MG63 (cell line): Measurements from ENCODE around the gene SPNS3. TPM values are rescaled to one million over a fixed set of nuclear protein-coding genes. Genes with fewer than 3 reads are reported as not detected.
A peak's percentile ranks its signal among the peaks of the same experiment; 100 is the strongest.

Experiments used
- DNase-seq: peaks from one replicate; pipeline ENCODE4 v3.0.0-alpha.2; 2020
- H3K27me3 ChIP-seq: fragments of 250-450 bp; sonication (Bioruptor Pico); 2 replicates; pipeline ENCODE4 v1.5.1; 2020; ENCODE audit warnings: mild to moderate bottlenecking, moderate library complexity
- H3K36me3 ChIP-seq: fragments of 250-450 bp; sonication (Bioruptor Pico); 2 replicates; pipeline ENCODE4 v1.5.1; 2020; ENCODE audit warnings: mild to moderate bottlenecking, moderate library complexity
- H3K4me3 ChIP-seq: fragments of 250-450 bp; sonication (Bioruptor Pico); 2 replicates; pipeline ENCODE4 v1.5.1; 2020; ENCODE audit warnings: mild to moderate bottlenecking, moderate library complexity
- H3K9me3 ChIP-seq: fragments of 250-450 bp; sonication (Bioruptor Pico); 2 replicates; pipeline ENCODE4 v1.5.1; 2020; ENCODE audit warnings: mild to moderate bottlenecking, moderate library complexity
- total RNA-seq: library from RNA; depleted of rRNA; stranded (reverse); fragments of >200 nt; shearing (Covaris generic); gene quantifications from 2 replicates; pipeline ENCODE4 v1.2.3, GENCODE V29; 2014; ENCODE audit warnings: low replicate concordance

SPNS3 gene
- total RNA-seq, 1 experiment from 2014 or later: 1.3 TPM

- H3K4me3 ChIP-seq: no peak overlapping the region
- H3K27me3 ChIP-seq: no peaks in the 10 kb centered on the region
- no peaks in the 10 kb centered on the region for H3K9me3 ChIP-seq
- H3K36me3 ChIP-seq: no peaks in the 10 kb centered on the region
- DNase-seq: no peak
These were observed 59.2 kb downstream of the SPNS3 start for GRCh38 chr17:4492721-4493561.

- Histone ChIP-seq H3K36me3 (no peaks in the 10 kb centered on the region), H3K9me3 (no peaks in the 10 kb centered on the region)
- peak; percentile 75 for DNase-seq
These were observed 63.5 kb downstream of the SPNS3 start for GRCh38 chr17:4497101-4497824.

GRCh38 chr17:4498461-4499397, 65.0 kb downstream of the SPNS3 start, which contains the start of gene SPNS2:
SPNS2 (plus strand) TSS chr17:4498881; CDS start chr17:4499048, 167 bp downstream.
- Histone ChIP-seq H3K4me3 (no peak within 1 kb of the TSS), H3K27me3 (peaks cover 4% of the 10 kb centered on the region), H3K9me3 (no peaks in the 10 kb centered on the region), H3K36me3 (no peaks in the 10 kb centered on the region)
- peak; percentile 54 for DNase-seq

More at GRCh38 chr17:4497101-4497824, 63.5 kb downstream of the SPNS3 start:
- Histone ChIP-seq H3K4me3 (no peak overlapping the region), H3K27me3 (peaks cover 4% of the 10 kb centered on the region)

GRCh38 chr17:4499431-4500190, 65.9 kb downstream of the SPNS3 start:
- Histone ChIP-seq H3K4me3 (no peak overlapping the region), H3K27me3 (peaks cover 4% of the 10 kb centered on the region), H3K36me3 (no peaks in the 10 kb centered on the region), H3K9me3 (no peaks in the 10 kb centered on the region)
- DNase-seq: no peak

GRCh38 chr17:4500191-4500571, 66.4 kb downstream of the SPNS3 start:
- H3K4me3 ChIP-seq: no peak overlapping the region
- peaks cover 4% of the 10 kb centered on the region for H3K27me3 ChIP-seq
- H3K9me3 ChIP-seq: no peaks in the 10 kb centered on the region
- H3K36me3 ChIP-seq: no peaks in the 10 kb centered on the region
- DNase-seq: no peak

- no peaks in the 10 kb centered on the region for H3K36me3 ChIP-seq
- H3K27me3 ChIP-seq: peaks cover 4% of the 10 kb centered on the region
- H3K9me3 ChIP-seq: no peaks in the 10 kb centered on the region
- H3K4me3 ChIP-seq: no peak overlapping the region
- DNase-seq: no peak
These were observed 67.7 kb downstream of the SPNS3 start for GRCh38 chr17:4501295-4501949.

- no peaks in the 10 kb centered on the region for H3K36me3 ChIP-seq
- no peak for DNase-seq
These were observed 68.9 kb downstream of the SPNS3 start for GRCh38 chr17:4502466-4503154.

GRCh38 chr17:4503283-4504025, 69.7 kb downstream of the SPNS3 start:
- H3K36me3 ChIP-seq: no peaks in the 10 kb centered on the region
- DNase-seq: no peak
- no peak overlapping the region for H3K4me3 ChIP-seq
- H3K27me3 ChIP-seq: peaks cover 4% of the 10 kb centered on the region
- no peaks in the 10 kb centered on the region for H3K9me3 ChIP-seq

More at GRCh38 chr17:4502466-4503154, 68.9 kb downstream of the SPNS3 start:
- Histone ChIP-seq H3K9me3 (no peaks in the 10 kb centered on the region), H3K27me3 (peaks cover 4% of the 10 kb centered on the region), H3K4me3 (no peak overlapping the region)

GRCh38 chr17:4504188-4504587, 70.4 kb downstream of the SPNS3 start:
- DNase-seq: no peak
- Histone ChIP-seq H3K36me3 (no peaks in the 10 kb centered on the region), H3K27me3 (peaks cover 4% of the 10 kb centered on the region), H3K9me3 (no peaks in the 10 kb centered on the region), H3K4me3 (no peak overlapping the region)

- Histone ChIP-seq H3K27me3 (no peaks in the 10 kb centered on the region), H3K9me3 (no peaks in the 10 kb centered on the region), H3K4me3 (no peak overlapping the region), H3K36me3 (no peaks in the 10 kb centered on the region)
- DNase-seq: no peak
These were observed 71.4 kb downstream of the SPNS3 start for GRCh38 chr17:4505187-4505586.

- Histone ChIP-seq H3K27me3 (no peaks in the 10 kb centered on the region), H3K4me3 (no peak overlapping the region), H3K36me3 (no peaks in the 10 kb centered on the region), H3K9me3 (no peaks in the 10 kb centered on the region)
- no peak for DNase-seq
These were observed 72.6 kb downstream of the SPNS3 start for GRCh38 chr17:4506175-4506813.

- H3K4me3 ChIP-seq: no peak overlapping the region
- no peaks in the 10 kb centered on the region for H3K27me3 ChIP-seq
- no peaks in the 10 kb centered on the region for H3K36me3 ChIP-seq
- no peaks in the 10 kb centered on the region for H3K9me3 ChIP-seq
- DNase-seq: peak; percentile 65
These were observed 73.2 kb downstream of the SPNS3 start for GRCh38 chr17:4506892-4507291.

- no peaks in the 10 kb centered on the region for H3K9me3 ChIP-seq
- no peak overlapping the region for H3K4me3 ChIP-seq
- no peaks in the 10 kb centered on the region for H3K36me3 ChIP-seq
- no peaks in the 10 kb centered on the region for H3K27me3 ChIP-seq
- no peak for DNase-seq
These were observed 73.8 kb downstream of the SPNS3 start for GRCh38 chr17:4507361-4508111.
